Measurements from ENCODE around the gene ASCC1. TPM values are rescaled to one million over a fixed set of nuclear protein-coding genes. Genes with fewer than 3 reads are reported as not detected.

ASCC1 gene
- total and polyA plus RNA-seq, 5 donors from 2014 or later, result 20.5 to 28.8 (median 26.0) TPM

DNA sequence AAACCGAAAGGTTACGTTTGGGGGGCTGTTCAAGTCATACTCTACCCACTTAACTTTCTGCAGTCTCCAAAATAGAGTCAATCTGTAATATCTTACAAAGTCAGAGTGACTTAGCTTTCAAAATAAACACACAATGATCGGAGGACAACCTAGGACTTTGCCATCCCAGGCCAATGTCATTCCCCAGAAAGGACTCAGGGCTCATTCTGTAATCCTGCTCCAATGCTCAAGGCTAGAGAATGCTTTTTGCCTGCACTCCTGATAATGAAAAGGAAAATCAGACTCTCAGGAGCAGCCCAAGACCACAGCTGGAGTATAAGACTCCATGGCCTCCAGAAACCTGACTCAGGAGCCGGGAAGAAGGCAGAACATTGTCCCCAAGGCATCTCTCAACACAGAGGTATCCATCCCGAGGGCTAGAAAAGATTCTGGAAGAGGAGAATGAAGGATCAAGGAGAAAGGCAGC, 28.5 kb upstream of the ASCC1 start:
- Mint-ChIP-seq H3K27me3 (no peaks in the 10 kb centered on the region), H3K36me3 (peaks cover 3% of the 10 kb centered on the region), H3K4me3 (peak overlapping the region in 2 of 4 donors; percentile 0 to 52), H3K9me3 (peaks cover 0 to 3% (median 0%) of the 10 kb centered on the region in 7 donors), H3K27ac (peak overlapping the region; percentile 48 to 97 (median 87)), H3K4me1 (peaks cover 20 to 74% (median 55%) of the 10 kb centered on the region in 4 donors)
- no peak for DNase-seq
- Histone ChIP-seq H3K27me3 (ENCODE audit: control insufficient read depth, insufficient read depth, low read length) (no peaks in the 10 kb centered on the region), H3K4me3 (ENCODE audit: low read depth, low read length) (no peak overlapping the region), H3K27ac (ENCODE audit: insufficient read depth, low read length, poor library complexity, severe bottlenecking) (no peak overlapping the region), H3K4me1 (ENCODE audit: control insufficient read depth, insufficient read depth, low read length, poor library complexity, severe bottlenecking) (peaks cover 52% of the 10 kb centered on the region), H3K36me3 (ENCODE audit: control insufficient read depth, insufficient read depth, low read length) (no peaks in the 10 kb centered on the region), H3K9me3 (ENCODE audit: control insufficient read depth in 2 of 2, low read length in 2 of 2) (no peaks in the 10 kb centered on the region)
- ATAC-seq (ENCODE audit: low read depth in 2 of 2), result no peak

DNA sequence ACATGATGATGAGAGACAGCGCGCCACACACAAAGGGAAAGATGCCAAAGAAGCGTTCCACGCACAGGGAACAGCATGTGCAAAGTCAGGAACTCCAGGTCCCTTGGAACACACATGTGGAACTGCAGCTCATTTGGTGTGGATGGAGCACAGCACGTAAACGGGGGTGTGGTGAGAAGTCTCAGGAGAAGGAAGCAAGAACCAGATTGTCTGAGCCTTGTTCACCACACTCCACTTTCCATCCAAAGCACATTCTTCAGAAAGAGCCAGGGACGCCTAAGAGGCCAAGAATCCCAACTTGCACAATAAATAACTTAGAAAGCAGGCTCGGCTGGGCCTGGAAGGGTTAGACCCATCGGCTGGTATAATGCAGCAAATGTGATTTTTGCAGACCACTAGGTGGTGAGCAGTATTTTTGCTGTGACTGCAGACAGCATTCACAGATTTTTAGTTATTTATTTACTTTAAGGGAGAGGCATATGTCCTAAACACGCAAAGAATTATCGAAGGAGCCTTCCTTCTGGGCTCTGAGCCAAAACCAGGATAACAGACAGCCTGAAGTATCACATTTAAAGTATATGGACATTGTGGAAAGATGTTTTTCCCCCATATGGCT, 27.9 kb upstream of the ASCC1 start:
- H3K36me3 ChIP-seq (ENCODE audit: control insufficient read depth, insufficient read depth, low read length), result no peaks in the 10 kb centered on the region
- H3K27ac Mint-ChIP-seq, result peak overlapping the region; percentile 48 to 97 (median 87)
- peaks cover 45% of the 10 kb centered on the region for H3K4me1 ChIP-seq (ENCODE audit: control insufficient read depth, insufficient read depth, low read length, poor library complexity, severe bottlenecking)
- peaks cover 20 to 75% (median 55%) of the 10 kb centered on the region in 4 donors for H3K4me1 Mint-ChIP-seq
- peak overlapping the region in 3 of 4 donors; percentile 0 to 52 (median 8) for H3K4me3 Mint-ChIP-seq
- no peak overlapping the region for H3K4me3 ChIP-seq (ENCODE audit: low read depth, low read length)
- ATAC-seq (ENCODE audit: low read depth in 2 of 2), result no peak
- H3K9me3 ChIP-seq (ENCODE audit: control insufficient read depth in 2 of 2, low read length in 2 of 2), result no peaks in the 10 kb centered on the region
- no peaks in the 10 kb centered on the region for H3K27me3 ChIP-seq (ENCODE audit: control insufficient read depth, insufficient read depth, low read length)
- peaks cover 6% of the 10 kb centered on the region for H3K36me3 Mint-ChIP-seq
- no peak overlapping the region for H3K27ac ChIP-seq (ENCODE audit: insufficient read depth, low read length, poor library complexity, severe bottlenecking)
- DNase-seq, result no peak
- H3K9me3 Mint-ChIP-seq, result peaks cover 0 to 3% (median 0%) of the 10 kb centered on the region in 7 donors
- H3K27me3 Mint-ChIP-seq, result no peaks in the 10 kb centered on the region

DNA sequence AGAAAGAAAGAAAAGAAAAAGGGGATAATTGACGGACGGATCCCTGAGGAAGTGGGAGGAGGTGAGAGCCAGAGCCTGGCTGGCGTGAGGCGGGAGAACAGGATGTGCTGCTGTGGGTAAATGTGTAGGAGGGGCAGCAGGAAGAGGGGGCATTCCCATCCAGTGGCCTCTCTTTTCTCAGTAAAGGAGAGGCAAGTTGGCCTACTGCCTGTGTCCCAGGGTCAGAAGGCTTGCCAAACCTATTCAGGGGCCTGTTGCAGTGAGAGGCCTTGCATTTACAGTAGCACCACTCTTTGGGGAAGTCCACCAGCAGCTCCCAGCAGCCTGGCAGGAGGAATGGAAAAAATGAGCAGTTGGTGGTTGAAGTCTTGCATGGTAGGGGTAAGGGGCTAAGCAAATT, 26.6 kb upstream of the ASCC1 start:
- H3K4me1 Mint-ChIP-seq, result peaks cover 14 to 62% (median 44%) of the 10 kb centered on the region in 4 donors
- no peak overlapping the region for H3K4me3 ChIP-seq (ENCODE audit: low read depth, low read length)
- H3K4me1 ChIP-seq (ENCODE audit: control insufficient read depth, insufficient read depth, low read length, poor library complexity, severe bottlenecking), result peaks cover 32% of the 10 kb centered on the region
- peak overlapping the region in 1 of 4 donors; percentile 43 for H3K4me3 Mint-ChIP-seq
- peak overlapping the region; percentile 62 to 86 (median 85) for H3K27ac Mint-ChIP-seq
- no peak overlapping the region for H3K27ac ChIP-seq (ENCODE audit: insufficient read depth, low read length, poor library complexity, severe bottlenecking)
- peaks cover 6% of the 10 kb centered on the region for H3K36me3 Mint-ChIP-seq
- H3K9me3 ChIP-seq (ENCODE audit: control insufficient read depth in 2 of 2, low read length in 2 of 2), result no peaks in the 10 kb centered on the region
- H3K27me3 Mint-ChIP-seq, result no peaks in the 10 kb centered on the region
- no peak for DNase-seq
- H3K27me3 ChIP-seq (ENCODE audit: control insufficient read depth, insufficient read depth, low read length), result no peaks in the 10 kb centered on the region
- H3K9me3 Mint-ChIP-seq, result no peaks in the 10 kb centered on the region
- no peak for ATAC-seq (ENCODE audit: low read depth in 2 of 2)
- H3K36me3 ChIP-seq (ENCODE audit: control insufficient read depth, insufficient read depth, low read length), result no peaks in the 10 kb centered on the region

DNA sequence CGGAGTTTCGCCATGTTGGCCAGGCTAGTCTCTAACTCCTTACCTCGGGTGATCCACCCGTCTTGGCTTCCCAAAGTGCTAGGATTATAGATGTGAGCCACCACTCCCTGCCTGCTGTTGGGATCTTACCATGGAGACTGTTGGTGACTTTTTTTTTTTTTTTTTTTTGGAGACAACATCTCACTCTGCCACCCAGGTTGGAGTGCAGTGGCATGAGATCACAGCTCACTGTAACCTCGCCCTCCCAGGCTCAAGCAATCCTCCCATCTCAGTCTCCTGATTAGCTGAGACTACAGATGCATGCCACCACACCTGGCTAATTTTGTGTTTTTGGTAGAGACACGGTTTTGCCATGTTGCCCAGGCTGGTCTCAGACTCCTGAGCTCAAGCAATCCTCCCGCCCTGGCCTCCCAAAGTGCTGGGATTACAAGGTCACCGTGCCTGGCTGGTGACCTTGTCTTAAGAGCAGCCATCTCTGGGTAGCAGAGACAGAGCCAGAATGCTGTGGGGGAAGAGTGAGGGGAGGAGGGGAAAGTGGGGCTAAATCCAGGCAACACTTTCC, 25.7 kb upstream of the ASCC1 start:
- Histone ChIP-seq H3K4me3 (ENCODE audit: low read depth, low read length) (no peak overlapping the region), H3K9me3 (ENCODE audit: control insufficient read depth in 2 of 2, low read length in 2 of 2) (no peaks in the 10 kb centered on the region), H3K27ac (ENCODE audit: insufficient read depth, low read length, poor library complexity, severe bottlenecking) (no peak overlapping the region), H3K4me1 (ENCODE audit: control insufficient read depth, insufficient read depth, low read length, poor library complexity, severe bottlenecking) (peaks cover 23% of the 10 kb centered on the region), H3K27me3 (ENCODE audit: control insufficient read depth, insufficient read depth, low read length) (no peaks in the 10 kb centered on the region), H3K36me3 (ENCODE audit: control insufficient read depth, insufficient read depth, low read length) (peaks cover 4% of the 10 kb centered on the region)
- H3K36me3 Mint-ChIP-seq, result peaks cover 9% of the 10 kb centered on the region
- no peaks in the 10 kb centered on the region for H3K9me3 Mint-ChIP-seq
- DNase-seq, result no peak
- no peaks in the 10 kb centered on the region for H3K27me3 Mint-ChIP-seq
- peaks cover 14 to 53% (median 38%) of the 10 kb centered on the region in 4 donors for H3K4me1 Mint-ChIP-seq
- no peak for ATAC-seq (ENCODE audit: low read depth in 2 of 2)
- H3K27ac Mint-ChIP-seq, result peak overlapping the region in 2 of 3 donors; percentile 75 to 86
- peak overlapping the region in 1 of 4 donors; percentile 50 for H3K4me3 Mint-ChIP-seq

DNA sequence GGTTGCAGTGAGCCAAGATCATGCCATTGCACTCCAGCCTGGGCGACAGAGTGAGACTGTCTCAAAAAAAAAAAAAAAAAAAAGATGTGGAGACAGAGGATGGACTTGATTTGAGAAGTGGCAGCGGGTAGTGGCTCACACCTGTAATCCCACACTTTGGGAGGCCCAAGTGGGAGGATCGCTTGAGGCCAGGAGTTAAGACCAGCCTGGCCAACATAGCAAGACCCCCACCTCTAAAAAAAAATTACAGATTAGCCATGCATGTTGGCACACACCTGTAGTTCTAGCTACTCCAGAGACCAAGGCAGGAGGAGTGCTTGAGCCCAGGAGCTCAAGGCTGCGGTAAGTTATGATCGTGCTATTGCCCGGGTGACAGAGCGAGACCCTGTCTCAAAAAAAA, 24.3 kb upstream of the ASCC1 start:
- Histone ChIP-seq H3K36me3 (ENCODE audit: control insufficient read depth, insufficient read depth, low read length) (peaks cover 14% of the 10 kb centered on the region), H3K27ac (ENCODE audit: insufficient read depth, low read length, poor library complexity, severe bottlenecking) (no peak overlapping the region), H3K4me3 (ENCODE audit: low read depth, low read length) (no peak overlapping the region), H3K27me3 (ENCODE audit: control insufficient read depth, insufficient read depth, low read length) (no peaks in the 10 kb centered on the region), H3K4me1 (ENCODE audit: control insufficient read depth, insufficient read depth, low read length, poor library complexity, severe bottlenecking) (peaks cover 15% of the 10 kb centered on the region), H3K9me3 (ENCODE audit: control insufficient read depth in 2 of 2, low read length in 2 of 2) (no peaks in the 10 kb centered on the region)
- Mint-ChIP-seq H3K36me3 (peaks cover 17% of the 10 kb centered on the region), H3K27ac (peak overlapping the region in 1 of 3 donors; percentile 15), H3K9me3 (no peaks in the 10 kb centered on the region), H3K27me3 (no peaks in the 10 kb centered on the region), H3K4me1 (peaks cover 10 to 41% (median 30%) of the 10 kb centered on the region in 4 donors), H3K4me3 (no peak overlapping the region)
- DNase-seq, result no peak
- no peak for ATAC-seq (ENCODE audit: low read depth in 2 of 2)

DNA sequence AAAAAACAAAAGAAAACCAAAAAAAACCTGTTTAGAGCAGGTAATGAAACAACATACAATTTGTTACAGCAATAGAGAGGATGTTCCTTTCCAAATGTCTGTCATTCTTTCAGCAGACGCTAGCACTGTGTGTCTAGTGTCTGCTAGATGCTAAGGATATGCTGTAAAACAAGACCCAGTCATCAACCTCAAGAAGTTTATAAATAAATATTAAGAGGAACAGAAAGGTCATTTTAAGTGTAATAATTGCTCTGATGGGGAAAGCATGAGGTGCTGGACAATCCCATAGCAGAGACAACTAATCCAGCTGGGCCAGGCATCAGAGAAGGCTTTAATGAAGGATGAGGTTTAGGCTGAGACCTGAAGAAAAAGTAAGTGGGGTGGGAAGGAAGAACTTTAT, 23.3 kb upstream of the ASCC1 start:
- no peak overlapping the region for H3K4me3 Mint-ChIP-seq

DNA sequence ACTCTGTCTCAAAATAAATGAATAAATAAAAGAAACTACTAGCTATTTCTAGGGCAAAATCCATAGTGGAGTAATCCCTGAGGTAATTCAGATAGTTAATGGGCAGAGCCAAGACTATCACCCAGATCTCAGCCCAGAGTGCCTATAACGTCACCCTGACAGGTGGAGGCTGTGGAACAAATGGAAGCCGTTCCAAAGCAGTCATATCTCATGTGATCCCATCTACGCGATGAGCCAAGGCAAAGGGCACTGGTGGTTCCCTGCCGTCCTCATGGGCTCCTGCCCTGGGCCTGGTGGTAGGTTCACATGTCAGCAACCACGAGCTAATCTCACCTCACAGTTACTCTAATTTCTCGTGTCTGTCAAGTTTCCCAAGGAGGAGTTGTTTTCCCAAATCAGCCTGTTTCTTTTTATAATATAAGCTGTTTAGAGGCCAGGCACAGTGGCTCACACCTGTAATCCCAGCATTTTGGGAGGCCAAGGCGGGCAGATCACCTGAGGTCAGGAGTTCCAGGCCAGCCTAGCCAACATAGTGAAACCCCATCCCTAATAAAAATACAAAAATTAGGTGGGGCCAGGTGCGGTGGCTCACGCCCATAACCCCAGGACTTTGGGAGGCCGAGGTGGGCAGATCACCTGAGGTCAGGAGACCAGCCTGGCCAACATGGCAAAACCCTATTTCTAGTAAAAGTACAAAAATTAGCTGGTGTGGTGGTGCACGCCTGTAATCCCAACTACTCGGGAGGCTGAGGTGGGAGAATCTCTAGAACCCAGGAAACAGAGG, 22.5 kb upstream of the ASCC1 start:
- Histone ChIP-seq H3K4me1 (ENCODE audit: control insufficient read depth, insufficient read depth, low read length, poor library complexity, severe bottlenecking) (peaks cover under 1% of the 10 kb centered on the region), H3K27ac (ENCODE audit: insufficient read depth, low read length, poor library complexity, severe bottlenecking) (no peak overlapping the region), H3K36me3 (ENCODE audit: control insufficient read depth, insufficient read depth, low read length) (peaks cover 26% of the 10 kb centered on the region), H3K27me3 (ENCODE audit: control insufficient read depth, insufficient read depth, low read length) (no peaks in the 10 kb centered on the region), H3K9me3 (ENCODE audit: control insufficient read depth in 2 of 2, low read length in 2 of 2) (no peaks in the 10 kb centered on the region), H3K4me3 (ENCODE audit: low read depth, low read length) (no peak overlapping the region)
- H3K9me3 Mint-ChIP-seq, result no peaks in the 10 kb centered on the region
- peaks cover 5 to 23% (median 18%) of the 10 kb centered on the region in 4 donors for H3K4me1 Mint-ChIP-seq
- H3K4me3 Mint-ChIP-seq, result no peak overlapping the region
- no peaks in the 10 kb centered on the region for H3K27me3 Mint-ChIP-seq
- no peak for DNase-seq
- peaks cover 23% of the 10 kb centered on the region for H3K36me3 Mint-ChIP-seq
- no peak overlapping the region for H3K27ac Mint-ChIP-seq
- no peak for ATAC-seq (ENCODE audit: low read depth in 2 of 2)

More for the DNA sequence above, 23.3 kb upstream of the ASCC1 start:
- Mint-ChIP-seq H3K36me3 (peaks cover 20% of the 10 kb centered on the region), H3K27ac (peak overlapping the region in 2 of 3 donors; percentile 74 to 86), H3K4me1 (peaks cover 9 to 32% (median 24%) of the 10 kb centered on the region in 4 donors), H3K27me3 (no peaks in the 10 kb centered on the region), H3K9me3 (no peaks in the 10 kb centered on the region)
- no peak for ATAC-seq (ENCODE audit: low read depth in 2 of 2)
- H3K36me3 ChIP-seq (ENCODE audit: control insufficient read depth, insufficient read depth, low read length), result peaks cover 19% of the 10 kb centered on the region
- no peaks in the 10 kb centered on the region for H3K27me3 ChIP-seq (ENCODE audit: control insufficient read depth, insufficient read depth, low read length)
- H3K4me3 ChIP-seq (ENCODE audit: low read depth, low read length), result no peak overlapping the region
- H3K4me1 ChIP-seq (ENCODE audit: control insufficient read depth, insufficient read depth, low read length, poor library complexity, severe bottlenecking), result peaks cover 9% of the 10 kb centered on the region
- DNase-seq, result no peak
- no peak overlapping the region for H3K27ac ChIP-seq (ENCODE audit: insufficient read depth, low read length, poor library complexity, severe bottlenecking)
- no peaks in the 10 kb centered on the region for H3K9me3 ChIP-seq (ENCODE audit: control insufficient read depth in 2 of 2, low read length in 2 of 2)
